Common myeloid progenitor, CD34-positive (primary cell): ENCODE measurements around the gene CEACAM19.
A peak's percentile ranks its signal among the peaks of the same experiment; 100 is the strongest.

Experiments
- CTCF ChIA-PET: fragments of 350-600 bp; sonication (Branson Sonifier 250); formaldehyde crosslinking; loops from one replicate; lab custom pipeline; 2021; ENCODE audit warnings: antibody characterized with exemption; lab: Charles Lee
- POLR2A ChIA-PET: fragments of 350-600 bp; sonication (Branson Sonifier 250); formaldehyde crosslinking; loops from one replicate; lab custom pipeline; 2021; ENCODE audit warnings: antibody characterized with exemption; lab: Charles Lee
- DNase-seq, 3 donors: peaks; one replicate each; pipeline versions ENCODE4 v3.0.0 to v3.0.0-alpha.2; 2013
- H3K27ac ChIP-seq, 2 experiments: 1 replicate in 1 of 2; 2 replicates in 1 of 2; pipeline ENCODE4 v1.7.0; 2013; ENCODE audit warnings: inconsistent platforms in 2 of 2, low read length in 2 of 2, mild to moderate bottlenecking in 2 of 2, low read depth in 1 of 2, moderate library complexity in 1 of 2; ENCODE audit not compliant: severe bottlenecking in 2 of 2, insufficient read depth in 1 of 2, poor library complexity in 1 of 2
- H3K27me3 ChIP-seq, 5 experiments: replicated peaks in 2 of 5; 1 replicate in 3 of 5; 2 replicates in 2 of 5; pipeline versions ENCODE4 v1.6.1 to v1.7.0; 2013; ENCODE audit warnings: low read length in 4 of 5, mild to moderate bottlenecking in 2 of 5, moderate library complexity in 2 of 5, inconsistent platforms in 1 of 5; ENCODE audit not compliant: insufficient read depth in 5 of 5, control insufficient read depth in 4 of 5
- H3K36me3 ChIP-seq, 4 experiments: 1 replicate in 2 of 4; 2 replicates in 2 of 4; pipeline versions ENCODE4 v1.6.1 to v1.7.0; 2013; ENCODE audit warnings: low read length in 3 of 4, control low read depth in 1 of 4, mild to moderate bottlenecking in 1 of 4; ENCODE audit not compliant: control insufficient read depth in 4 of 4, insufficient read depth in 4 of 4
- H3K4me1 ChIP-seq, 4 experiments: 1 replicate in 3 of 4; 2 replicates in 1 of 4; pipeline versions ENCODE4 v1.6.1 to v1.7.1; 2013; ENCODE audit warnings: low read length in 3 of 4, mild to moderate bottlenecking in 3 of 4, control low read depth in 1 of 4, inconsistent platforms in 1 of 4, moderate library complexity in 1 of 4; ENCODE audit not compliant: control insufficient read depth in 4 of 4, insufficient read depth in 4 of 4; ENCODE audit errors: control extremely low read depth in 1 of 4
- H3K4me3 ChIP-seq, 7 experiments: 1 replicate in 4 of 7; 2 replicates in 3 of 7; pipeline versions ENCODE4 v1.5.1 to v1.7.0; 2013; ENCODE audit warnings: mild to moderate bottlenecking in 7 of 7, low read length in 6 of 7, moderate library complexity in 6 of 7, inconsistent platforms in 2 of 7, low read depth in 2 of 7, control low read depth in 1 of 7; ENCODE audit not compliant: insufficient read depth in 4 of 7, control insufficient read depth in 1 of 7; ENCODE audit errors: extremely low read depth in 1 of 7
- H3K9me3 ChIP-seq, 5 experiments: 1 replicate in 4 of 5; 2 replicates in 1 of 5; pipeline versions ENCODE4 v1.6.1 to v1.7.1; 2013; ENCODE audit warnings: low read length in 4 of 5, mild to moderate bottlenecking in 2 of 5, inconsistent platforms in 1 of 5, low read depth in 1 of 5, moderate library complexity in 1 of 5; ENCODE audit not compliant: control insufficient read depth in 4 of 5, insufficient read depth in 2 of 5; ENCODE audit errors: control extremely low read depth in 1 of 5
- WGBS: methylation state at CpG from one replicate; pipeline ENCODE4 v1.1.5; 2013; ENCODE audit not compliant: insufficient coverage; 5-methylcytosine and 5-hydroxymethylcytosine counted together

Gene CEACAM19

DNA sequence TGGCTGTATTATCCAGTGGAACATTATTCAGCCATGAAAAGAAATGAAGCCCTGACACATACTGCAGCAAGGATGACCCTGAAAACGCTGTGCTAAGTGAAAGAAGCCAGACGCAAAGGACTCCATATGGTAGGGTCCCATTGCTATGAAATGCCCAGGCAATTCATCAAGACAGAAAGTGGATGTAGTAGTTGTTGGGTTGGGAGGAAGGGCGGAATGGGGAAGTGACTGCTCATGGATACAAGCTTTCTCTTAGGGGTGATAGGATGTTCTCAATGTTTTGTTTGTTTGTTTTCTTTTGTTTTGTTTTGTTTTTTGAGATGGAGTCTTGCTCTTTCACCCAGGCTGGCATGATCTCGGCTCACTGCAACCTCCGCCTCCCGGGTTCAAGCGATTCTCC is 16.6 kb downstream of the CEACAM19 start:
- peak in 2 of 3 donors; percentile 56 to 62 for DNase-seq
- CTCF ChIA-PET: interaction anchor here (0.6 to 8.7 kb wide), 11 partner anchors 22 to 155 kb away, joined by 3 to 138 read pairs (median 4); partner anchors contain the start of gene CBLC
- Histone ChIP-seq H3K27me3 (peaks cover 0 to 7% (median 0%) of the 10 kb centered on the region in 5 experiments), H3K9me3 (no peaks in the 10 kb centered on the region), H3K4me1 (peaks cover 7 to 56% (median 41%) of the 10 kb centered on the region in 4 experiments), H3K4me3 (no peak overlapping the region), H3K27ac (no peak overlapping the region), H3K36me3 (no peaks in the 10 kb centered on the region)
- POLR2A ChIA-PET: interaction anchor here (0.7 kb wide), 2 partner anchors 108 to 158 kb away, joined by 3 read pairs; partner anchors contain the start of gene NECTIN2
- WGBS: 84% methylated on average over 6 of the region's 7 CpGs

DNA sequence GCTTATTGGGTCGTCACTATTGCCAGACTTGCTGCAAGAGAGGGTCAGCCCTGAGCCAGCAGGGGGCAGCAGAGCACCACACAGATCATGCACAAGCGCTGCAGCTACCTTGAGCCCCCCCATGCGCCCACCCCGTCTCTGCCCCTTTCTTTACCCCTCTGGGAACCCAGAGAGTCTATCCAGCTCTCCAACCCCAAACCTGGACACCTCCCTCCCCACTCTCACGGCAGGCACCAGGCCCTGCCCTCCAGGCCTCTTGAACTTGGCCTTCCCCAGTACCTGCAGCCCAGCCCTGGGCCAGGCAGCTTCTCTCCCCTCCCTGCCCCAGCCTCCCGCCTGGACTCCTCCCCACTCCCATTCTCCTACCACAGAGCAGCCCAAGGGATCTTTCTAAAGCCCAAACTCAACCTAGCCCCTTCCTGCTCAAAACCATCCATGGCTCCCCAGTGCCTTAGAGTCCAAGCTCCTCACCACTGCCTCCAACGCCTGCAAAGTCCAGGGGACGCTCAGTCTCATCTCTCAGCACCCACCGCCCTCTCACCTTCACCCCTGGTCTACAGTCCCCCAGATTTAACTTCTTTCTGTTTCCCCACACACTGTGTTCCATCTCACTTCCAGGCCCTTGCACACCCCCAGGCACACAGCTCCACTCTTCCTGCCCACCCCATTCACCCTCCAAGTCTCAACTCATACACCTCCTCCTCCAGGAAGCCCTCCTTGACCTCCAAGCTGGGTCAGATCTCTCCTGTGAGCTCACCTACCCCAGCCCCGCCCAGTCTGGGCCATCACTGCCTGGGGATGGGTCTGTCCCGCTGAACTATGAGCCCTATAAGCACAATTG is 18.2 kb downstream of the CEACAM19 start:
- H3K9me3 ChIP-seq: no peaks in the 10 kb centered on the region
- ChIA-PET CTCF (interaction anchor here (0.8 to 8.7 kb wide), 18 partner anchors 11 to 428 kb away, joined by 3 to 138 read pairs (median 6); partner anchors contain the start of gene CBLC), POLR2A (interaction anchor here (1.2 to 2.2 kb wide), 3 partner anchors 30 to 34 kb away, joined by 4 to 10 read pairs (median 5); no protein-coding TSS in a partner anchor)
- peak; percentile 82 to 92 (median 88) for DNase-seq
- H3K27me3 ChIP-seq: peaks cover 0 to 5% (median 0%) of the 10 kb centered on the region in 5 experiments
- H3K27ac ChIP-seq: no peak overlapping the region
- H3K36me3 ChIP-seq: no peaks in the 10 kb centered on the region
- peaks cover 7 to 46% (median 40%) of the 10 kb centered on the region in 4 experiments for H3K4me1 ChIP-seq
- H3K4me3 ChIP-seq: peak overlapping the region in 1 of 7 experiments; percentile 24
- WGBS: 45% methylated on average over 9 of the region's 11 CpGs

DNA sequence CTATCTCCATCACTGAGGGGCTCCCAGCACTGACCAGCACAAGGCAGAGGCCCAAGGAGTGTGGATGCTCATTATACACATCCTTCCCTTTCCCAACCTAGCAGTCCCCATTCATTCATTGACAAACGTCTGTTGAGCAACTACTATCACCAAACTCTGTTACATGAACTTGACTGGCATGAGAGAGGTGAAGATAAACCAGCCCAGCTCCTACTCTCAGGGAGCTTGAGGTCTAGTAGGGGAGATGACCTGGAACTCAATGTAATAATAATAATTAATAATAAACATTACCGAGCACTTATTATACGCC is 18.8 kb downstream of the CEACAM19 start:
- H3K36me3 ChIP-seq: no peaks in the 10 kb centered on the region
- no peak overlapping the region for H3K27ac ChIP-seq
- CTCF ChIA-PET: interaction anchor here (1.0 to 8.7 kb wide), 14 partner anchors 25 to 427 kb away, joined by 3 to 138 read pairs (median 7); partner anchors contain the start of gene CBLC
- H3K27me3 ChIP-seq: peaks cover 0 to 5% (median 0%) of the 10 kb centered on the region in 5 experiments
- H3K4me3 ChIP-seq: no peak overlapping the region
- peaks cover 7 to 45% (median 36%) of the 10 kb centered on the region in 4 experiments for H3K4me1 ChIP-seq
- POLR2A ChIA-PET: interaction anchor here (1.2 to 2.2 kb wide), 3 partner anchors 30 to 34 kb away, joined by 4 to 10 read pairs (median 5); no protein-coding TSS in a partner anchor
- DNase-seq: no peak
- WGBS: no CpG with 5 or more reads among the region's 3 CpGs
- H3K9me3 ChIP-seq: no peaks in the 10 kb centered on the region

DNA sequence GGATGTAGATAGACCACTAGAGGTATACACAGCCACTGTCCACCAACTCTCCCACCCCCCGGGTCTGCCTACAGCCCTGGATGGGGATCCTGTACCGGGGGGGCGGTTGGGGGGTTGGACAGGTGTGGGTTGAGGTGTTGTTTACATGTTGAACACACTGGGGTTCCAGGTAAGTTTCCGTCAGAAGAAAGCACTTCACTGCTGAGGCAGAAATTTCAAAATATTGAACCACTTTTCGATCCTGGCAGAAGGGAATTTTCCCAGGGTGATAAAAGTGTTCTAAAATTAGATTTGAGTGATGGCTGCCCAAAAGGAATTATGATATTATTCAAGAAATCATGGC is 21.1 kb downstream of the CEACAM19 start:
- no peaks in the 10 kb centered on the region for H3K9me3 ChIP-seq
- H3K36me3 ChIP-seq: no peaks in the 10 kb centered on the region
- peak overlapping the region in 1 of 2 experiments; percentile 8 for H3K27ac ChIP-seq
- no peak for DNase-seq
- POLR2A ChIA-PET: interaction anchor here (0.8 kb wide), 1 partner anchor 61 kb away, joined by 3 read pairs; no protein-coding TSS in a partner anchor
- peak overlapping the region in 4 of 7 experiments; percentile 9 to 30 (median 17) for H3K4me3 ChIP-seq
- CTCF ChIA-PET: interaction anchor here (1.0 to 8.7 kb wide), 3 partner anchors 31 to 81 kb away, joined by 3 to 138 read pairs (median 109); partner anchors contain the start of gene CBLC
- WGBS: 19% methylated on average over 4 of the region's 5 CpGs
- no peaks in the 10 kb centered on the region for H3K27me3 ChIP-seq
- H3K4me1 ChIP-seq: peaks cover 4 to 47% (median 38%) of the 10 kb centered on the region in 4 experiments

DNA sequence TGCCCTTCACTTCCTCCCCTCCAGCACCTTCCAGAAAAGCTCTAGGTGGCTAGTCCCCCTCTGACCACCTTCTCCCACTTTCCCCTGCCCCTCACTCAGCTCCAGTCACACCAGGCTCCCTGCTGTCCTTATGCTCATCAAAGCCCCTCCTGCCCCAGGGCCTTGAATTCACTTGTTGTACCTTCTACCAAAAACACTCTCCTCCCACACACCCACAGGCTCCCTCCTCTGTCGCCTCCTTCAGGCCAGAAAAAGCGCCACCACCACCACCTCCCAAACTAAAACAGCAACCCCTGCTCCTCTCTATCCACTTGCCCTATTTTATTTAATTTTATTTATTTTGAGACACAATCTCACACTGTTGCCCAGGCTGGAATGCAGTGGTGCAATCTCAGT is 22.9 kb downstream of the CEACAM19 start:
- ChIA-PET CTCF (interaction anchor here (1.0 to 2.0 kb wide), 7 partner anchors 19 to 77 kb away, joined by 3 to 8 read pairs (median 3); no protein-coding TSS in a partner anchor), POLR2A (no interaction called here)
- no peaks in the 10 kb centered on the region for H3K36me3 ChIP-seq
- H3K27ac ChIP-seq: no peak overlapping the region
- H3K27me3 ChIP-seq: no peaks in the 10 kb centered on the region
- no peaks in the 10 kb centered on the region for H3K9me3 ChIP-seq
- H3K4me1 ChIP-seq: peaks cover 4 to 57% (median 45%) of the 10 kb centered on the region in 4 experiments
- no CpG with 5 or more reads among the region's 2 CpGs for WGBS
- peak in 2 of 3 donors; percentile 42 to 48 for DNase-seq
- no peak overlapping the region for H3K4me3 ChIP-seq

DNA sequence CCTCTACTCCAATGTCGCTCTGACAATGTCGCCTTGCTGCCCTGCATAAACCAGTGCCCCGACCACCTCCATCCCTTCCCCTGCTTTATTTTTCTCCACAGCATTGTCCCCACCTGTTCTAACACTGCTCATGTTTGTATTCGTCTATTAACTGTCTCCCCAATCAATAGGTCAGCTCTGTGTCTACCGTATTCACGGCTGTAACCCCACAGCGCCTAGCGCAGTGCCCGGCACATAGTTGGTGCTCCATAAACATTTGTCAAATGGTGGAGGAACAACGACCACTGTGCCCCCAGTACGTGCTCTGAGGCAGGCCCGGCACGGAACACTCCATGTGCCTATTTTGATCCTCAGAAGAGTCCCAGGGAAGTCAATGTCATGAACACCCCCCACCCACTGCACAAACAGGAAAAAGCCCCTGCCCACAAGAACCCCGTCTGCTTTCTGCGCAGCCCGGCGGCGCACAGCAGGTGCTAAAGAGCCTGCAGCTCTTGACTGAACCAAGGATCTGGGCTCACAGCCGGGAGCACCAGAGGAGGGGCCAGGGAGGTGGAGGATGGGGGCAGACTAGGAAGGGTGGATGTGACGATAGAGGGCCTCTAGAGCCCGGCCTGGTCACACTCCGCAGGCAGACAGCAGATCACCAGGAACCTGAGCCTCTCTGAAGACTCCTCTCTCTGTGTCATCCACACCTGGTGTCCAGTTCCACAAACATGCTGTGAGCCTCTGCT is 25.8 kb downstream of the CEACAM19 start:
- Histone ChIP-seq H3K4me3 (peak overlapping the region in 2 of 7 experiments; percentile 17 to 39), H3K27me3 (no peaks in the 10 kb centered on the region), H3K4me1 (peaks cover 4 to 38% (median 27%) of the 10 kb centered on the region in 4 experiments), H3K27ac (no peak overlapping the region), H3K9me3 (no peaks in the 10 kb centered on the region), H3K36me3 (no peaks in the 10 kb centered on the region)
- WGBS: 56% methylated on average over 15 of the region's 22 CpGs
- POLR2A ChIA-PET: no interaction called here
- CTCF ChIA-PET: no interaction called here
- DNase-seq: peak in 2 of 3 donors; percentile 62 to 63
